ENCODE results near the gene UBE2V1.
A peak's percentile ranks its signal among the peaks of the same experiment; 100 is the strongest.

The UBE2V1 gene

DNA sequence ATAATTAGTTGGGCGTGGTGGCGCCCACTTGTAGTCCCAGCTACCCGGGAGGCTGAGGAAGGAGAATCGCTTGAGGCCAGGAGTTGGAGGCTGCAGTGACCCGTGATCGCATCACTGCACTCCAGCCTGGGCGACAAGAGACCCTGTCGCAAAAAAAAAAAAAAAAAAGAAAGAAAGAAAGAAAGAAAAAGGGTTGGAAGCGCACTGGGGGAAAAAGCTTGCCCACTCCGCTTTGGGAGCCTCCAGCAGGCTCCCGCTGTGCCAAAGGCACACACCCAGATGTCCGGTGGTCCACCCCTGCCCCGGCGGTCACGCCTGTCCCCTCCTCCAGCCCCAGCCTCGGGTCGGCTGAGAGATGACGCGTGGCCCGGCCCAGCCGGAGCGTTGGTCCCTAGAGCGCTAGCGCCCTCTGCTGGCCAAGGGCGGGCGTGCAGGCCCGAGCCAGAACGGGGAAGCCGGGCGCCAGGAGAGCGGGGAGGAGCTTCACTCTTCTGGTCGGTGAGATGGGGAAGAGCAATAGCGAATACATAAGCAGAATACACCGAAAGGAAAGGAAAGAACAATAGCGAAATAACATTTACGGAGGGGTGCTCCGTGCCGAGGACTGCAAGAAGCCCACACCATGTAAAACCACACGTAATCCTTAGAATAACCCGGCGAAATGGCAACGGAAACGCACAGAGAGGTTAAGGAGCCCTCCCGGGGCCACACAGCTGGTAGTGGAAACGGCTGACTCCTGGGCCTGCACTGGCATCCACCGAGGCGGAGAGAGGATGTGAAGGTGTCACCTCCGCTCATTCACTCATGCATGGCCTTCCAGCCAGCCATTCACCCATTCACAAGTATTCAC, 41.7 kb downstream of the UBE2V1 start:
- peak overlapping the region; percentile 89 for H2AFZ ChIP-seq (ENCODE audit: low read depth)
- no peaks in the 10 kb centered on the region for H3K27me3 ChIP-seq (ENCODE audit: insufficient read depth, low read depth)
- H3K9ac ChIP-seq, result peak overlapping the region; percentile 61; the same call in 1 of the 2 replicates

DNA sequence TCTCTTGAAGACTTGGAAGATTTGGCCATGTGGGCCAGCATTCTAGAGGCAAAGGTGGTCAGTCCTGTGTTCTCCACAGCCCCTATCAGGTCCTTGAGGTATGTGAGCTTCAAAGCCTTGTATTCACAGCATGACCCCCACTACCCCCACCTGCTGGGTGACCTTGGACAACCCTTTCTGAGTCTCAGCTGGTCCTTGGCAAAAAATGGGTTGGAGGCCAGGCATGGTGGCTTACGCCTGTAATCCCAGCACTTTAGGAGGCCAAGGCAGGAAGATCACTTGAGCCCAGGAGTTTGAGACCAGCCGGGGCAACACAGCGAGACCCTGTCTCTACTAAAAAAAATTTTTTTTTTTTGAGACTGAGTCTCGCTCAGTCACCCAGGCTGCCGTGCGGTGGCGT, 42.6 kb downstream of the UBE2V1 start:
- Histone ChIP-seq H3K36me3 (ENCODE audit: insufficient read depth) (no peaks in the 10 kb centered on the region), H3K4me1 (ENCODE audit: low read depth, poor library complexity, severe bottlenecking) (no peaks in the 10 kb centered on the region), H3K4me3 (IDR thresholded peaks at IDR 0.05; ENCODE audit: insufficient read depth, low read depth, low read length) (no peak overlapping the region), H2AFZ (ENCODE audit: low read depth) (no peak overlapping the region; the same call in 1 of the 2 replicates), H4K20me1 (ENCODE audit: insufficient read depth) (no peaks in the 10 kb centered on the region), H3K27me3 (ENCODE audit: insufficient read depth, low read depth) (no peaks in the 10 kb centered on the region), H3K27ac (no peak overlapping the region), H3K4me2 (no peak overlapping the region), H3K79me2 (ENCODE audit: insufficient read depth, low read depth) (no peaks in the 10 kb centered on the region), H3K9ac (no peak overlapping the region)
- TF ChIP-seq, protein P1, sequence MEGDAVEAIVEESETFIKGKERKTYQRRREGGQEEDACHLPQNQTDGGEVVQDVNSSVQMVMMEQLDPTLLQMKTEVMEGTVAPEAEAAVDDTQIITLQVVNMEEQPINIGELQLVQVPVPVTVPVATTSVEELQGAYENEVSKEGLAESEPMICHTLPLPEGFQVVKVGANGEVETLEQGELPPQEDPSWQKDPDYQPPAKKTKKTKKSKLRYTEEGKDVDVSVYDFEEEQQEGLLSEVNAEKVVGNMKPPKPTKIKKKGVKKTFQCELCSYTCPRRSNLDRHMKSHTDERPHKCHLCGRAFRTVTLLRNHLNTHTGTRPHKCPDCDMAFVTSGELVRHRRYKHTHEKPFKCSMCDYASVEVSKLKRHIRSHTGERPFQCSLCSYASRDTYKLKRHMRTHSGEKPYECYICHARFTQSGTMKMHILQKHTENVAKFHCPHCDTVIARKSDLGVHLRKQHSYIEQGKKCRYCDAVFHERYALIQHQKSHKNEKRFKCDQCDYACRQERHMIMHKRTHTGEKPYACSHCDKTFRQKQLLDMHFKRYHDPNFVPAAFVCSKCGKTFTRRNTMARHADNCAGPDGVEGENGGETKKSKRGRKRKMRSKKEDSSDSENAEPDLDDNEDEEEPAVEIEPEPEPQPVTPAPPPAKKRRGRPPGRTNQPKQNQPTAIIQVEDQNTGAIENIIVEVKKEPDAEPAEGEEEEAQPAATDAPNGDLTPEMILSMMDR (conservative IDR thresholded peaks at IDR 0.05; ENCODE audit: low read depth, low read length), result no peak

More for the DNA sequence above, 41.7 kb downstream of the UBE2V1 start:
- Histone ChIP-seq H4K20me1 (ENCODE audit: insufficient read depth) (no peaks in the 10 kb centered on the region), H3K4me1 (ENCODE audit: low read depth, poor library complexity, severe bottlenecking) (peaks cover 2% of the 10 kb centered on the region), H3K4me3 (IDR thresholded peaks at IDR 0.05; ENCODE audit: insufficient read depth, low read depth, low read length) (no peak overlapping the region), H3K36me3 (ENCODE audit: insufficient read depth) (no peaks in the 10 kb centered on the region), H3K79me2 (ENCODE audit: insufficient read depth, low read depth) (no peaks in the 10 kb centered on the region), H3K4me2 (peak overlapping the region; percentile 69), H3K27ac (no peak overlapping the region)
- TF ChIP-seq, protein P1 (conservative IDR thresholded peaks at IDR 0.05; ENCODE audit: low read depth, low read length), result peak; percentile 99

DNA sequence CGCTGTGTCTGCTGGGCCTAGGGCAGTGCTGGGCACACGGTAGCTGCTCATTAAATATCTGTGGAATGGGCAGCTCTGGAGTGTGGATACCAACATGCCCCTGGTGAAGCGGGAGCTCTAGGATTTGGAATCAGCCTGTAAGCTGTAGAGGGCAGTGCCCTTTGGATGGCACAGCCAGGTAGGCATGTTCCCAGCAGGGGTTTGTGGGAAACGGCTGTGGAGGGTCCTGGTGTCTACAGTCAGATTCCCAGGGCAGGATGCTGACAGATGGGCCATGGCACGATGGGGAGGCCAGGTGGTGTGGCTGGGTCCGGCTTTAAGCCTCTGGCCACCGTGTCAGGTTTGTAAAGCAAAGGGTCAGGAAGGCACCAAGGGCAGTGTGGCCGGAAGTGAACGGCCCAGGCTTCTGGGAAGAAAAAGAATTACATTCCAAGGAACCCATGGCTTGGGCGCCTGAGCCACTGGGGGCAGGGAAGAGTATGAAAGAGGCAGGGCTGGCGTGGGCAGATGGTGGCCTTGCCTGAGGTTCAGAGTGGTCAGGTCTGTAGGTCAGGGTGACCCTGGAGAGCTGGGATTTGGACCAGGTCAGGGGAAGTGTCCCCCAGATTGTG, 44.8 kb downstream of the UBE2V1 start:
- Histone ChIP-seq H3K4me2 (no peak overlapping the region), H3K79me2 (ENCODE audit: insufficient read depth, low read depth) (no peaks in the 10 kb centered on the region), H3K4me1 (ENCODE audit: low read depth, poor library complexity, severe bottlenecking) (no peaks in the 10 kb centered on the region), H3K36me3 (ENCODE audit: insufficient read depth) (no peaks in the 10 kb centered on the region), H3K4me3 (IDR thresholded peaks at IDR 0.05; ENCODE audit: insufficient read depth, low read depth, low read length) (no peak overlapping the region), H3K9ac (no peak overlapping the region), H4K20me1 (ENCODE audit: insufficient read depth) (no peaks in the 10 kb centered on the region), H3K27ac (no peak overlapping the region), H3K27me3 (ENCODE audit: insufficient read depth, low read depth) (no peaks in the 10 kb centered on the region), H2AFZ (ENCODE audit: low read depth) (no peak overlapping the region)
- TF ChIP-seq, protein P1 (conservative IDR thresholded peaks at IDR 0.05; ENCODE audit: low read depth, low read length), result no peak

DNA sequence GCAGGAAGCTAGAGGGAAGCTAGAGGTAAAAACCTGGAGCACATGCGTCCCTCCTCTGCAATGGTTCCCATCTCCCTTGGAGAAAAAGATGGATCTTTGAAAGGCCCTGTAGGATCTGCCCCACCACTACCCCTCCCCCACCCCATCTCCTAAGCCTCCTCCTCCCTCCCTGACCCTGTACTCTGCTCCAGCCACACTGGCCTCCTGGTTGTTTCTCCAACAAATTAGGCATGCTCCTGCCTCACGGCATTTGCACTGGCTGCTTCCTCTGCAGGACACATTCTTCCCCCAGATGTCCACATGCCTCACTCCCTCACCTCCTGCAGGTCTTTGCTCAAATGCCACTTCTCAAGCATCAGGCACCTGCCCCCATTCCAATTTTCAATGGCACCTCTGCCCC, 45.5 kb downstream of the UBE2V1 start:
- H3K9ac ChIP-seq, result no peak overlapping the region
- no peaks in the 10 kb centered on the region for H3K4me1 ChIP-seq (ENCODE audit: low read depth, poor library complexity, severe bottlenecking)
- no peak overlapping the region for H3K4me2 ChIP-seq
- no peaks in the 10 kb centered on the region for H4K20me1 ChIP-seq (ENCODE audit: insufficient read depth)
- H2AFZ ChIP-seq (ENCODE audit: low read depth), result no peak overlapping the region
- H3K36me3 ChIP-seq (ENCODE audit: insufficient read depth), result no peaks in the 10 kb centered on the region
- TF ChIP-seq, protein P1 (conservative IDR thresholded peaks at IDR 0.05; ENCODE audit: low read depth, low read length), result no peak
- no peaks in the 10 kb centered on the region for H3K79me2 ChIP-seq (ENCODE audit: insufficient read depth, low read depth)
- H3K4me3 ChIP-seq (IDR thresholded peaks at IDR 0.05; ENCODE audit: insufficient read depth, low read depth, low read length), result no peak overlapping the region
- H3K27ac ChIP-seq, result no peak overlapping the region
- H3K27me3 ChIP-seq (ENCODE audit: insufficient read depth, low read depth), result no peaks in the 10 kb centered on the region
